CD1c-positive myeloid dendritic cell (primary cell): ENCODE data around the gene FOXO6.
A peak's percentile ranks its signal among the peaks of the same experiment; 100 is the strongest.

Experiments
- DNase-seq: peaks from one replicate; pipeline ENCODE4 v3.0.0-alpha.2; 2016; ENCODE audit errors: extremely low spot score

FOXO6 gene

GRCh38 chr1:41360786-41361494, at the start of gene FOXO6:
Gene FOXO6, plus strand, starts transcription at chr1:41361434.
- DNase-seq, result peak; percentile 97

GRCh38 chr1:41312991-41313645, 48.1 kb upstream of the FOXO6 start:
- DNase-seq, result no peak

- DNase-seq, result peak; percentile 28
These were observed 47.5 kb upstream of the FOXO6 start for GRCh38 chr1:41313661-41314131.

- no peak for DNase-seq
These were observed 46.7 kb upstream of the FOXO6 start for GRCh38 chr1:41314376-41315145.

- DNase-seq, result no peak
These were observed 46.0 kb upstream of the FOXO6 start for GRCh38 chr1:41315146-41315822.

- DNase-seq, result no peak
These were observed 45.4 kb upstream of the FOXO6 start for GRCh38 chr1:41315871-41316270.

- no peak for DNase-seq
These were observed 43.9 kb upstream of the FOXO6 start for GRCh38 chr1:41317361-41317760.

- DNase-seq, result no peak
These were observed 43.1 kb upstream of the FOXO6 start for GRCh38 chr1:41318135-41318534.

GRCh38 chr1:41319106-41319755, 42.0 kb upstream of the FOXO6 start:
- DNase-seq, result no peak

GRCh38 chr1:41319807-41320711, 41.2 kb upstream of the FOXO6 start:
- DNase-seq, result no peak

GRCh38 chr1:41320895-41321676, 40.1 kb upstream of the FOXO6 start:
- DNase-seq, result no peak

- no peak for DNase-seq
These were observed 39.1 kb upstream of the FOXO6 start for GRCh38 chr1:41322101-41322661.

GRCh38 chr1:41322835-41323234, 38.4 kb upstream of the FOXO6 start:
- DNase-seq, result peak; percentile 8

- DNase-seq, result no peak
These were observed 38.0 kb upstream of the FOXO6 start for GRCh38 chr1:41323243-41323642.

- no peak for DNase-seq
These were observed 35.4 kb upstream of the FOXO6 start for GRCh38 chr1:41325801-41326200.

GRCh38 chr1:41327383-41327999, 33.7 kb upstream of the FOXO6 start:
- DNase-seq, result no peak

GRCh38 chr1:41328001-41328615, 33.1 kb upstream of the FOXO6 start:
- no peak for DNase-seq
